GM12872 (cell line): Measurements from ENCODE around the gene OPA1.

Experiments
- TF ChIP-seq, protein P1 (sequence below): IDR thresholded peaks from 3 replicates; pipeline ENCODE4 v1.5.1; 2011; ENCODE audit warnings: low read depth, mild to moderate bottlenecking, low read length, moderate library complexity; ENCODE audit not compliant: insufficient read depth

Gene OPA1

DNA sequence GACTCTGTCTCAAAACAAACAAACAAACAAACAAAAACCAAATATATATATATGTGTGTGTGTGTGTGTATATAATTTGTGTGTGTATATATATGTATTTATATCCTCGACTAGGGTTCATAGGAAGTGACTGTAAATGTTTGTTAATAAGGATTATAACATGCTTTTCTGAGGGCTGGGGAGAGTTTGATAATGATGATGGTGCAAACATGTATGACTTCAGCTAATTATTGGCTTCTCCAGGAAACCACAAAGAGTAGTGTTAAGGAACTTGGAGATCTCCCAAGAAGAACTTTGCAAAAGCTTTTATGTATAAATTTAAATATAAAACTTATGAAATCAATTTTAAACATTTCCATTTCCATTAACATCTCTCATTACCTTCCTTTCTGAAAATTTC is 3.9 kb upstream of the OPA1 start:
- TF ChIP-seq, protein P1, sequence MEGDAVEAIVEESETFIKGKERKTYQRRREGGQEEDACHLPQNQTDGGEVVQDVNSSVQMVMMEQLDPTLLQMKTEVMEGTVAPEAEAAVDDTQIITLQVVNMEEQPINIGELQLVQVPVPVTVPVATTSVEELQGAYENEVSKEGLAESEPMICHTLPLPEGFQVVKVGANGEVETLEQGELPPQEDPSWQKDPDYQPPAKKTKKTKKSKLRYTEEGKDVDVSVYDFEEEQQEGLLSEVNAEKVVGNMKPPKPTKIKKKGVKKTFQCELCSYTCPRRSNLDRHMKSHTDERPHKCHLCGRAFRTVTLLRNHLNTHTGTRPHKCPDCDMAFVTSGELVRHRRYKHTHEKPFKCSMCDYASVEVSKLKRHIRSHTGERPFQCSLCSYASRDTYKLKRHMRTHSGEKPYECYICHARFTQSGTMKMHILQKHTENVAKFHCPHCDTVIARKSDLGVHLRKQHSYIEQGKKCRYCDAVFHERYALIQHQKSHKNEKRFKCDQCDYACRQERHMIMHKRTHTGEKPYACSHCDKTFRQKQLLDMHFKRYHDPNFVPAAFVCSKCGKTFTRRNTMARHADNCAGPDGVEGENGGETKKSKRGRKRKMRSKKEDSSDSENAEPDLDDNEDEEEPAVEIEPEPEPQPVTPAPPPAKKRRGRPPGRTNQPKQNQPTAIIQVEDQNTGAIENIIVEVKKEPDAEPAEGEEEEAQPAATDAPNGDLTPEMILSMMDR = no peak

DNA sequence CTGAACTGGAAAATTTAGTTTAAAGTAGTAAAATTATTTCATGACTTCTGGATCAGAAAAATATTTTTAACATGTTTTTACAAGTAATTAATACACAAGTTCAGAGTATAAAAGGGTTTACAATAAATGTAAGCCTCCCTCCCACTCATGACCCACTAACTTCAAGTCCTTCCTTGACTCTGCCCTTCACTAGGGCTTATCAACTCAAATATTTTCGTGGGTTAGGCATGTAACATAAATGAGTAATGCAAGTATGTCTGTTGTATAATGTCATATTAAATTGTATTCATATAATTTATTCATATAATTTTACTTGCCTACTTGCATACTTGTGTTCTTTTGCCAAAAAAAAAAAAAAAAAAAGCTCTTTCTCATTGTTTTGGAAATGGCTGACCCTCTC is 3.4 kb upstream of the OPA1 start:
- TF ChIP-seq, protein P1 = no peak

DNA sequence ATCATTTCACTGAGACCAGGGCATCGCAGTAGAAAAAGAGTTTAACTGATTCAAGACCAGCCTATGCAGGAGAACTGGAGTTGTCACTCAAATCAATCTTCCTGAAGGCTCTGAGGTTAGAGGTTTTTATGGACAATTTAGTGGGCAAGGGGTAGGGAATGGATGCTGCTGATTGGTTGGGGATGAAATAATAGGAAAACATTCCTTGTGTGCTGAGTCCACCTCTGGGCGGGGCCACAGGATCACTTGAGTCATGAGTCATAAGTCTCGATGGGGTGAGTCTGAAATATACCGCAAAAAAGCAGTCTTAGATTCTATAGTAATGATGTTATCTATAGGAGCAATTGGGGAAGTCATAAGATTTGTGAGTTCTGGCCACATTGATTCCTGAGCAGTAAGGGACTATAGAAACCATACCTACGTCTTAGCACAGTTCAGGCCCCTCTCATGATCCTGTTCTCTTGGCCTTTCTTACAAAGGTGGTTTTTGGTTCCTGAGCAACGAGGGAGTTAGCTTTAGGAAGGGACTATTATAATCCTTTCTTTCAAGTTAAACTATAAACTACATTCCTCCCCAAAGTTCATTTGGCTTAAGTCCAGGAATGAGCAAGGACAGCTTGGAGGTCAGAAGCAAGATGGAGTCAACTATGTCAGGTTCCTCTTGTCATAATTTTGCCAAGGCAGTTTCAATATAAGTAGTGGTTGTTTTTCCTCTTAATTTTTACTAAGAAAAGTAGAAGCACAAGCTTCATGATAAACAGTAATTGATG is 2.7 kb upstream of the OPA1 start:
- TF ChIP-seq, protein P1 = no peak

DNA sequence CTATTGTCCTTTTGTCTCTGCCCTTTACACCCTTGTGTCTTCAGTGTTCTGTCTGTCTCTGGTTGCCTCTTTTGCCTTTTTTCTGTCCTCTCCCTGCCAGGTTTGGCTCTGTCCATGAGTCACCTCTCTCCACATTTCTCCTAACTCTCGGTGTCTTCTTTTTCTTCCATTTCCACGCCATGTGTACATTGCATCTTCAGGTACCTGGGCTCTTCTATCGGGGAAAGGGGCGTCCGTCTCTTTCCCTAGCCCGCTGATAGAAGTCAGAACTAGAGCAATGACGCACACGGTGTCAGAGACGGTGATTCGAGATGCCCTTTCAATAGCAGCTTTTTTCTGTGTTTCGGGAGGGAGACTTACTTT is 641 bp downstream of the OPA1 start:
- TF ChIP-seq, protein P1 = no peak

DNA sequence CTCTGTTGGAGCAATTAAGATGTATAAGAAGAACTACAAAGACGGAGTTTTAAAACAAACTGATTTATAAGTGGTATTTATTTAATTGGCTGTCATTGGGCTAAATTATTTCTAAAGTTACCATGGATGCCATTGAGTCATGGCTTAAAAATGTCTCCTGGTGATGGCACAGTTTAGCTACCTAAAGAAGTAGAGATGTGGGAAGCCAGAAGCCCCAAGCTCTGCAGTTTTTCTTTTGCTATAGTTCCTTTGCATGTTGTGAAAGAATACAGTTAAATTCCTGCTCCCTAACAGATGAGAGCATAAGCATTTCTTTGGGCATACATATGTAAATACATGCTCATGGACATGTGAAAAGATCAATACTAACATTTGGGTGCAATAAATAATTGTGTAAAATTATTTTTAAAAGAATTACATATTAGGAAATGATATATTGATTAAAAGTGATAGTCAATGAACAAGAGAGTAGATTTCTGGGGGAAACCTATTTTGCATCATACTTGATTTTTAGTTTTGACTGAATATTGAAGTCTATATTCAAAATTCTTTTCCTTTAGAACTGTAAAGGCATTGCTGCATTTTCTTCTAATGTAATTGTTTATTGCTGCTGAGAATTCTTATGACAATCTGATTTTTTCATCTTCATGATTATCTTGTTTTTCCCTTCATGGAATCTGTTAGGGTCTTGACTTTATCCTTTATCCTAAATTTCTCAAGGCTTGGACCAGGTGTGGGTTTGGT is 2.1 kb downstream of the OPA1 start:
- TF ChIP-seq, protein P1 = no peak

DNA sequence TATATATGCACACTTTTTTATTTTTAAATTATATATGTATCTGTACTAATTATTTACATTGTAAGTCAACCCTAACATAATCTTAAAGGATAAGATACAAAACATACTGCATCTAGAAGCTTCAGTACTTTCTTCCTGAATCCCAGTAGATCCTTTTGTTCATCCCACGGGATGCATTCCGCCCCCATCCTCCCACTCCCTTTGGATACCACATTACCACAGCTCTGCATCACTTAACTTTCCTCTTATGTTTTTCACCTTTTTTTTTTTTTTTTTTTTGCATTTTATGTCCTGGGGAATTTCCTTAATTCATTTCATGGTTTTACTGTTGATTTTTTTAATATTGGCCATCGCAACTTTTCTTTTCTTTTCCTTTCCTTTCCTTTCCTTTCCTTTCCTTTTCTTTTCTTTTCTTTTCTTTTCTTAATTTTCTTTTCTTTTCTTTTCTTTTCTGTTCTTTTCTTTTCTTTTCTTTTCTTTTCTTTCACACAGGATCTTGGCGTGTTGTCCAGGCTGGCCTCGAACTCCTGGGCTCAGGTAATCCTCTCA is 3.0 kb downstream of the OPA1 start:
- TF ChIP-seq, protein P1 = no peak

DNA sequence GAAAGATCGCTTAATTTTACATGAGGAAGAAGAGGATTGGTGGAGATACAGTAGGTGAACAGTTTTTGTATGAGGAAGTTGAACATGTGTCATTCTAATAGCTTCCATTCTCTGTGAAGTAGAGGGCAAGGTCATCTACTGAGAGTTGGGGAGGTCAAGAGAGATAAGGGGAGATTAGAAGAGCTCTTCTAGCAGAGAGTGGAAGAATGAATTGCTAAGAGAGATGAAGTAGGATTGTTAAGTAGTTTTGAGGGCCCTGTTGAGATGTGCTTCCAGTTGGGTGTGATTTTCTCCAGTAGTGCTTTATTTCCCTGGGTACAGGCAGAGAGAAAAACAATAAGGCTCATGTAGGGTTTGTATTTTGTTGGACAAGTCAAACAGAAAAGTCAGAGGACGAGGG is 5.2 kb downstream of the OPA1 start:
- TF ChIP-seq, protein P1 = no peak
